HG03354 (cell line): ENCODE data around the gene VEPH1.

Source experiments
- ATAC-seq: cut with Tn5 transposase; IDR thresholded peaks from one replicate; pipeline ENCODE4 v1.9.1; 2021; ENCODE audit warnings: mild to moderate bottlenecking; ENCODE audit not compliant: unreplicated experiment, poor library complexity, severe bottlenecking

VEPH1 gene

DNA sequence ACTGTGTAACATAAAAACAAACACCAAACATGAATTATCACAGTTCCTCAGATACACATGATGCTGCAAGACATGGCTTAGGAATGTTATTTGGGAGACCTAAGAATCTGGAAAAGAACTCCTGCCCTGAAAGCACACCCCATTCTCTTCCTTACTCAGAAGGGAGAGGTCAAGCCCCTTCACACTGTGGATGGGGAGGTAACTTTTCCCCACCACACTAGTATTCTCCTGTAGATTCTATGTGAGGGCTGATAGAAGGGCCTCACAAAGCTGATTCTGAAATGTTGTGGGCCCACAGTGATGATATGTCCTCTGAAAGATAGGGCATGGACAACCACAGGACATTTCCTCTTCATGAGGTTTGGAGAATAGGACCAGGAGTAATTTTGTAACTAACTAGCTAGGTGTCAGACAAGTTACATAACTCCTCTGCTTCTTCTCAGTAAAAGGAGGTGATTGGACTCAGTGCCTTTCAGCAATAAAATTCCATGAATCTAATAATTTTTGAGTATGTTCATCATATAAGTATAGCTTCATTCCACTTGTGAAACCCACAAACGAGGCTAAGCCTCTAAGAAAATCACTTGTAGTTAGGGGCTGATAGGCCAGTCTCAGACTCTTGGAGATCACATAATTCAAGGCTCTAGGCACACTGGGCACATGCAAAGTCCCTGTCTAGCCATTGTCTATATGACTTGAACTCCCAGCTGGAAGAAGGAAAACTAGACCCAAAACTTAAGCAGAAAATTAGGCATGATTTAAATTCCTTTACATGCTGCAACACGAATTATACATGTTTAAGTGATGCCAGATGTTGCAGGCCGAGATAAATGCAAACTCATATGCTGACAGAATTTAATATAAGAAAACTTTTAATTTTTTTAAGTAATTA lies 59.1 kb downstream of the VEPH1 start:
- ATAC-seq: no peak

DNA sequence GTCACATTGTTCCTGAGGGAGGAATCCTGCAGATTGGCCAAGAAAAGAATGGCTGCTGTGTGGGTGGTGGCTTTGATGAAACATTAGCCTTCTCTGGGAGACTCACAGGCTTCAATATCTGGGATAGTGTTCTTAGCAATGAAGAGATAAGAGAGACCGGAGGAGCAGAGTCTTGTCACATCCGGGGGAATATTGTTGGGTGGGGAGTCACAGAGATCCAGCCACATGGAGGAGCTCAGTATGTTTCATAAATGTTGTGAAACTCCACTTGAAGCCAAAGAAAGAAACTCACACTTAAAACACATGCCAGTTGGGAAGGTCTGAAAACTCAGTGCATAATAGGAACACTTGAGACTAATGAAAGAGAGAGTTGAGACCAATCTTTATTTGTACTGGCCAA lies 60.5 kb downstream of the VEPH1 start:
- no peak for ATAC-seq

- no peak for ATAC-seq
These were observed 62.1 kb downstream of the VEPH1 start for GRCh38 chr3:157441102-157441624.

GRCh38 chr3:157438194-157438730 lies 65.0 kb downstream of the VEPH1 start:
- no peak for ATAC-seq

DNA sequence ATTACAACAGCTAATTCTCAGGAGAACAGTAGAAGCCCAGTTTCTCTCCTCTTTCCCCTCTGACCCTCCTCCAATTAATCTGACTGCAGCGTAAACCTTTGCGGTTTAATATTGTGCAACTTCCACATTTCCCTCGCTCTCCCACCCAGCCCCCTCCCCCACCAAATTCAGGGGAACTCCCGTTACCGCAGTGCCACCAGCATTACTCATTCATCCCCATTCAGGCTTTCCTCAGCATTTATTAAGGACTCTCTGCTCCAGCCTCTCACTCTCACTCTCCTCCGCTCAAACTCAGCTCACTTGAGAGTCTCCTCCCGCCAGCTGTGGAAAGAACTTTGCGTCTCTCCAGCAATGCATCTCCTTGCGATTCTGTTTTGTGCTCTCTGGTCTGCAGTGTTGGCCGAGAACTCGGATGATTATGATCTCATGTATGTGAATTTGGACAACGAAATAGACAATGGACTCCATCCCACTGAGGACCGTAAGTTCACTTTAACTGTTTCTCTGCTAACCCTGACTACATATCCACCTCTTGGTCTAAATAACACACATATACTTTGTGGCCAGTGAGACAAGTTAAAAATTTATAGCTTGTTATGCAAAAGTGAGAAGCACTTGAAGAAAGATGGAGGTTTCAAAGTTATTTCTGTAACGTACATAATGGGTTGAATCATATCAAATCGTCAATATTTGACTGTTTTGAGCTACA lies 66.5 kb downstream of the VEPH1 start, which contains the start of gene PTX3:
Gene PTX3 (plus strand): TSS at position 268 of the 709 bp plus-strand sequence. CDS start 84 bp downstream, at position 352.
- ATAC-seq: peak; percentile 29

DNA sequence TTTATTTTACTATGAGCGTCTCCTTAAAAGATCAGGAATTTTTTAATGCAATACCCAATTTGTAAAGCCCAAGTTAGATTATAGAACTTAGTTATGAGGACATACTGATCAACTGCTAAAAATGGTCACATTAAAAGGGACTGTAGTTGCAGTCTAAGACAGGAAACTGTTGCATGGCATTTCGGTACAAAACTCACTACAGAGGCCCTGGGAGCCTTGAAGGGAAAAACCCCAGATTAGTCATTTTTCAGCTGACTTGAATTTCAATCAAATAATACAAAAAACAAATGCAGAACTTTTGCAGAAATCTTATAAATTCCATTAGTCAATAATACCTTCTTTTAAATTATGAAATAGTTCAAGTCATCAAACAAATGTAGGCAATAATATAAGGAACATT lies 73.5 kb downstream of the VEPH1 start:
- ATAC-seq: no peak

- ATAC-seq: no peak
These were observed 74.4 kb downstream of the VEPH1 start for GRCh38 chr3:157428853-157429252.

DNA sequence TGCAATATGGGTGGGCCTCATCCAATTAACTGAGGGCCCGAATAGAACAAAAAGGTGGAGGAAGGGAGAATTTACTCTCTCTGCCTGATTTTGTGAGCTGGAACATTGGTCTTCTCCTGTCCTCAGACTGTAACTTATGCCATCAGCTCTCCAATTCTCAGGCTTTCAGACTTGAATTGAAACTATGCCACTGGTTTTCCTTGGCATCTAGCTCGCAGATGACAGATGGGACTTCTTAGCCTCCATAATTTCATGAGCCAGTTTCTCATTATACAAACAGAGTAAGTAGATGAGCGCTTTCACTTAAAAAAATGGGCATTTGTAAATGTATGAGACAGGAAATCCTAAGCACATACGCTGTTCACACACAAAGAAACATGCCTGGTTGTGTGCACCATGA lies 75.3 kb downstream of the VEPH1 start:
- no peak for ATAC-seq

DNA sequence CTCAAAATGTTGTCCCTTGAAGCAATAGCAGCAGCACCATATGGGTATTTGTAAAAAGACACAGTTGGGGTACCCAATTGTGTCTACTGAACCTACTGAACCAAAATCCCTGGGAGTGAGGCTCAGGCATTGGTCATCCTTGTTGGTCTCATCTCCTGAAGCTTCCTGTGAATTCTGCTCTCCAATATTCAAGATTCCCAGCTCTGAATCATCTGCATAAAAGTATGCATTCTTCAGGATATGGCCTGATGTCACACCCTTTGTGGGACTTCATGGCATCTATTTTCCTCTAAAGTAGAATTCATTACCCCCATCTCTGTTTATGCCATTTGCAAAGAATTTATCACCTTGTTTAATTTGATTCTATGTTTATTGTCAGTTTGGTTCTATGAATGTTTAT lies 79.9 kb downstream of the VEPH1 start:
- ATAC-seq: no peak

DNA sequence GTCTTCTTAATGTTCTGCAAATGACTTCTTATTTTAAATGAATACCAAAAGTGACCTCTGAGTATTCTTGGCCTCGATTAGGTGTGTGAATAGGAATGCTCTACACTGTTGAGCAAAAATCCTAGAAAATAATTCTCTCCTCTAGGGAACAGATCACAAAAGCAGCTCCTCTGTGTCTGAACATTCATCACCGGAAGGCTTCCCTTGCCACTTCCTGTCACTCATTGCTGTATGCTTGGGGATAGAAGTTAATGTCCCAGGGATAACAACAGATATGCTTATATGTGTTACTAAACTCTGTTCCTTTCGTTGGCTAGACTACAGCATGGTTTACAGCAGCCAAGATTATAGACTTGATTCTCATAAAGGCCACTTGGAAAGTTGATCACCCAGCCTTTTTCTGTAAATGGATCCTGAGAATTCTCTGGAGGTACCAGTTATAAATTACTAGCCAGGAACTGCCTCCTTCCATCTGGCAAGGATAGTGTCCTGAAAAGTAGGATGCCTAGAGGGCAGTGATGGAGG lies 82.5 kb downstream of the VEPH1 start:
- ATAC-seq: no peak

DNA sequence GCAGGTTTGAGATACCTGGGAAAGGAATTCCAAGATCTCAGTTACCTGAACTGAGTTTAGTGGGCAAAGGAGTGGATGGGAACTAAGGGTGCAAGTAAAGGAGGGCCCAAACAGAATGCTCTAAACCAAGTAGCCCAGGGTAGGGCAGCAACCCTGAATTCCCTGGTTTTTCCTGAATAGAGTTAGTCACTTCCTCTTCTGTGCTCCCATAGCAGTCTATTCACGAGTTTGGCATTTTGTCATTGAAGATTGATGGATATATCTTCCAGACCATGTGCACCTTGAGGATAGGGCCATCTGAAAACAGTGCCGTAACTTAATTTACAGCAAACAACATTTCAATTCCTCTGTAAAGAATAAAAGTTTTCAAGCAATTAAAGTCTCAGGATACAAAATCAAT lies 85.1 kb downstream of the VEPH1 start:
- no peak for ATAC-seq

DNA sequence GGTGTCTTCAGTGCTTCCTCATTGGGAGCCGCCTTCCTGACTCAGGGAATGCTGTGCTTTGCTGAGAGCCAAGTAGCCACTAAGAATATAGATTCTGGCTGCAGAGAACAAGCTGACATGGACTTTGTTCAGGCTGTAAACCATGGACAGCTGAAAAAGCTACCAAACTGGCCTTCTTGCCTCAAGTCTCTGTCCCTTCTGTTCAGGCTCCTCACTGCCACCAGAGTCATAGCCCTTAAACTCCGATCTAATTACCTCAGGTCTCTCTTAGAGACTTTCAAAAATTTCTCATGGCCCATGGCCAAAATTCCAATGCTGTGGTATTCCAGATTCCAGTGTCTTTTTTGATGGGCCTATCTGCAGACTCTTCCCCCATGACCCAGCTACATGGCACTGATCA lies 86.0 kb downstream of the VEPH1 start:
- no peak for ATAC-seq

GRCh38 chr3:157416347-157417087 lies 86.7 kb downstream of the VEPH1 start:
- ATAC-seq: no peak

GRCh38 chr3:157414861-157415260 lies 88.4 kb downstream of the VEPH1 start:
- ATAC-seq: no peak

DNA sequence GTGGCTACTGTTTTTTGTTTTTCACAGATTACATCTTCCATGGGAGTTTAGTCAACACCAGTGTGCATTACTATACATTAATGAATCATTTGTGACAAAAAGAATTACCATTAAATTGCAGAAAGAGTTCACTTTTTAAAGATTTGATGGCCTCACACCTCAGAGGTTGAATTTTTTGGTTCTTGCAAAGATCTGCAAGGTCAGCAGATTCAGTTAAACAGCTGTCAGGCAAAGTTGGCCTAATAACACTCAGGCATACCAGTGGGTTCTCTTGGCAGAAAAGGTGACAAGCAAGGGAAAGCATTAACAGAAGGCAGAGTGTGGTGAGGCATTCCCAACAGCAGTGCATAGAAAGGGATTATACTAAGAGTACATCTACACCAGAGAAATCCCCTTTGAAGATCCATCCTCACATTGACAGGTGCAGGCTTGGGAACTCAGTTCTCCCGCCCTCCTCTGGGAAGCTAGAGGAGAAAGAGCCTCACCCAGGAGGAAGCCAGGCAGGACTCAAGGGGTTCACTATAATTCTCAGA lies 90.8 kb downstream of the VEPH1 start:
- ATAC-seq: no peak

DNA sequence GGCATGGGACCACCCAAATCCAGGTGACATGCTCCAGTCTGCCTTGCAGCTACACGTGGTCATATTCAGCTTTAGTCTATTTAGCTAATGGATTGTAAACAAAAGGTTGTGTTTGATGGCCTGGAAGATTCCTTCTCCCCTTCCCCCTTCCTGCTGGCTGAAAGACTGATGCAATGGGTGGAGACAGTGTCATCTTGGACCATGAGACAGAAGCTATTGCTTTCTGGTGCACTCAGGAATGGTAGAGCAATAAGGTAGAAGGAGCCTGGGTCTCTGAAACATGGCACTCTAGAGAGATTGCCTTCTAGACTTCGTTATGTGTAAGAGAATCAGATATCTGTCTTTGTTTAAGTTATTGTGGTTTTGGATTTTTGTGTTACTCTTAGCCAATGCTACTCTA lies 92.3 kb downstream of the VEPH1 start:
- ATAC-seq: no peak

DNA sequence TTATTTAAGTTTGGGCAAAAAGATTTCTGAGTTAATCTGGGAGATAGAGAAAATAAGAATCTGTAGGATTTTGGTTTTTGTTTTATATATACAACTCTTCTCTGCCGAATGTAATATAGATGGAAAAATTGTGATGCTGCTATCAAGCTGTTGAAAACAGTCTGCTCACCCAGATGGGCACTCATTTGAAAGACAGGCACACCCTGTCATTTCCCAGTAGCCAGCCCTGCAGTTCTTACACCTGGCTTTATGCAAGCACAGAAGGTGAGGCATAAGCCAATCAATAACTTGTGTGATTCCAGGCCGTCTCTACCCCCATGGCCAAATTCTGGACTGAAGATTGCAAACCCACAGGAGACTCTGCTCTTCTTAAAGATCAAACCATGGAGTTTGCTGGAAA lies 93.7 kb downstream of the VEPH1 start:
- ATAC-seq: no peak

GRCh38 chr3:157408499-157409149 lies 94.6 kb downstream of the VEPH1 start:
- ATAC-seq: no peak

DNA sequence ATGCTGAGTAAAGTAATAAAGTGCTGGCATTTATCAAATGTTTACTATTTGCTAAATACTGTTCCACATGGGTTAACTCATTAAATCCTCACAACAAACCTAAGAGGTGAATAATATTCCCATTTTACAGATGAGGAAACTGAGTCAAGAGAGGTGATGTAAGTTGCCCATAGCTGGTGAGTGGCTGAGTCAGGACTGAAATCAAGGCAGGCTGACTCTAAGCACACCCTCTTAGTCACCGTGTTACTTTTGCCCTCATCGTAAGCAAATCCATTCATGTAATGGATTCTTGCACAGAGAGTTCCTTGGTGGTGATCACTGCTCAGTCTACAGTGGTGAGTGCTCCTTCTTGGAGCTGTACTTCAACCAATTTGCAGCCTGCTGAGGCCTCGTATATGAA lies 95.4 kb downstream of the VEPH1 start:
- no peak for ATAC-seq
